SK-N-SH treated with all-trans-retinoic acid at 6 μM for 48 hours (cell line): Measurements from ENCODE around the gene AP1S1.

ENCODE experiments used
- TCF4 ChIP-seq: fragments of 250-450 bp; sonication (Bioruptor Pico); IDR thresholded peaks from 2 replicates; pipeline ENCODE4 v1.8.0; 2021; ENCODE audit warnings: mild to moderate bottlenecking, moderate library complexity, borderline replicate concordance
- TF ChIP-seq, protein P1 (sequence below): fragments of 250-450 bp; sonication (Bioruptor Pico); IDR thresholded peaks from 2 replicates; pipeline ENCODE4 v1.5.1; 2021; ENCODE audit warnings: mild to moderate bottlenecking, moderate library complexity

GRCh38 chr7:101140746-101141382 is 13.4 kb upstream of the AP1S1 start:
- no peak for TF ChIP-seq TCF4 (CRISPR knock-in tag)
- TF ChIP-seq, protein P1, sequence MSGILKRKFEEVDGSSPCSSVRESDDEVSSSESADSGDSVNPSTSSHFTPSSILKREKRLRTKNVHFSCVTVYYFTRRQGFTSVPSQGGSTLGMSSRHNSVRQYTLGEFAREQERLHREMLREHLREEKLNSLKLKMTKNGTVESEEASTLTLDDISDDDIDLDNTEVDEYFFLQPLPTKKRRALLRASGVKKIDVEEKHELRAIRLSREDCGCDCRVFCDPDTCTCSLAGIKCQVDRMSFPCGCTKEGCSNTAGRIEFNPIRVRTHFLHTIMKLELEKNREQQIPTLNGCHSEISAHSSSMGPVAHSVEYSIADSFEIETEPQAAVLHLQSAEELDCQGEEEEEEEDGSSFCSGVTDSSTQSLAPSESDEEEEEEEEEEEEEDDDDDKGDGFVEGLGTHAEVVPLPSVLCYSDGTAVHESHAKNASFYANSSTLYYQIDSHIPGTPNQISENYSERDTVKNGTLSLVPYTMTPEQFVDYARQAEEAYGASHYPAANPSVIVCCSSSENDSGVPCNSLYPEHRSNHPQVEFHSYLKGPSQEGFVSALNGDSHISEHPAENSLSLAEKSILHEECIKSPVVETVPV (CRISPR knock-in tag) = no peak
